ENCODE results near the gene MED22. TPM values are rescaled to one million over a fixed set of nuclear protein-coding genes. Genes with fewer than 3 reads are reported as not detected.

MED22 gene
- total RNA-seq, 1 donor from 2014 or later, result 20.2 TPM

DNA sequence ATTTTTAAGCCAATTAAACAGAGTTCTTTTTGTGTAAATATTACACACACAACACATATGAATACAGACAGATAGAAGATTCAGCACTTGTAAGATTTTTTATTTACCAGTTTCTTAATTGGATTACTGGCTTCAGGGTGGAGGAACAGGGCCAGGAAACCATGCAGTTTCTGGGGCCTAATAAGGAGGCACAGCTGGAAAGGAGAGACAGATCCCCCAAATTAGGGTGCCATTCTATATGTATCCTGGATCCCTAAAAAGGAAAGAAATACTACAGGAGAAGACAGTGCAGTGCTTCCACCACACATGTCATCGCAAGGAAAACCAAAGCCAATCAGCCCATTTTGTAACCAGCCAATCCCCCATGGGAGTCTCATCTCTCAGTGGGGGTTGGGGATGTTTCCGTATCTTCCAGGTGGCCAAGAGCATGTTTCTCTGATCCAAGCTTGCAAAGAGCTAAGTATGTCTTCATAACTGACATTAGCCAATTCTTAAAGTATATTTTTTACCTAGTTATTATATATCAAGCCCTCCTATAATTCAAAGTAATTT lies 57.1 kb downstream of the MED22 start:
- no peak for DNase-seq (ENCODE audit: low spot score)
- intact Hi-C loops (cut with DNase I), result no loop called here

Other genes with a start within 250 kb of the MED22 start
- gene RALGDS, start 226.9 kb downstream of the MED22 start, total RNA-seq, result 23.9 TPM
- 4.6 TPM for gene GBGT1, start 184.2 kb downstream of the MED22 start, total RNA-seq
- not detected for gene OBP2B, start 138.9 kb downstream of the MED22 start, total RNA-seq
- 2.0 TPM for gene ABO, start 72.9 kb downstream of the MED22 start, total RNA-seq
- gene SURF6, start 11.9 kb downstream of the MED22 start, total RNA-seq, result 14.2 TPM
- 761 TPM for gene RPL7A, start 87 bp upstream of the MED22 start, total RNA-seq
- gene SURF1, start 8.4 kb upstream of the MED22 start, total RNA-seq, result 58.7 TPM
- gene SURF2, start 8.4 kb upstream of the MED22 start, total RNA-seq, result 12.5 TPM
- gene SURF4, start 27.9 kb upstream of the MED22 start, total RNA-seq, result 80.2 TPM
- gene STKLD1, start 28.2 kb upstream of the MED22 start, total RNA-seq, result 0.62 TPM
- gene REXO4, start 69.9 kb upstream of the MED22 start, total RNA-seq, result 12.2 TPM
- 3.3 TPM for gene ADAMTS13, start 74.2 kb upstream of the MED22 start, total RNA-seq
- 15.0 TPM for gene CACFD1, start 111.8 kb upstream of the MED22 start, total RNA-seq
- 3.6 TPM for gene SLC2A6, start 131.0 kb upstream of the MED22 start, total RNA-seq
- gene MYMK, start 176.8 kb upstream of the MED22 start, total RNA-seq, result not detected
- gene ADAMTSL2, start 186.6 kb upstream of the MED22 start, total RNA-seq, result 9.6 TPM

Measured in cardiac septum (tissue), 1 donor.